Lung (tissue), 12 donors: ENCODE data around the gene SLC23A2. TPM values are rescaled to one million over a fixed set of nuclear protein-coding genes. Genes with fewer than 3 reads are reported as not detected.

Source experiments
- ATAC-seq: fragments of 200-7000 bp; cut with Tn5 transposase; one replicate; pipeline ENCODE4 v1.9.1; 2020; ENCODE audit warnings: moderate number of reproducible peaks; ENCODE audit not compliant: insufficient read depth, low FRiP score
- DNase-seq, 3 donors: peaks; one replicate each; pipeline ENCODE4 v3.0.0-alpha.2; 2013 to 2017
- H3K27ac ChIP-seq, 2 donors: one replicate each; pipeline ENCODE4 v1.5.1; 2013; ENCODE audit warnings: mild to moderate bottlenecking in 2 of 2, moderate library complexity in 2 of 2, control low read depth in 1 of 2, inconsistent platforms in 1 of 2, low read depth in 1 of 2, low read length in 1 of 2
- H3K27me3 ChIP-seq, 3 donors: one replicate each; pipeline ENCODE4 v1.5.1; 2013; ENCODE audit warnings: low read length in 2 of 3; ENCODE audit not compliant: control insufficient read depth in 3 of 3, insufficient read depth in 3 of 3
- H3K36me3 ChIP-seq, 4 donors: one replicate each; pipeline ENCODE4 v1.5.1; 2013; ENCODE audit warnings: low read length in 4 of 4, mild to moderate bottlenecking in 1 of 4, moderate library complexity in 1 of 4; ENCODE audit not compliant: control insufficient read depth in 4 of 4, insufficient read depth in 4 of 4
- H3K4me1 ChIP-seq, 5 donors: one replicate each; pipeline ENCODE4 v1.5.1; 2013; ENCODE audit warnings: low read length in 5 of 5, mild to moderate bottlenecking in 2 of 5, moderate library complexity in 1 of 5; ENCODE audit not compliant: control insufficient read depth in 5 of 5, insufficient read depth in 5 of 5
- H3K4me3 ChIP-seq: one replicate; pipeline ENCODE4 v1.5.1; 2013; ENCODE audit warnings: mild to moderate bottlenecking, control low read depth, moderate library complexity
- H3K9ac ChIP-seq, 2 donors: one replicate each; pipeline ENCODE4 v1.5.1; 2013; ENCODE audit warnings: low read length in 2 of 2, control low read depth in 1 of 2; ENCODE audit not compliant: insufficient read depth in 1 of 2
- H3K9me3 ChIP-seq, 4 donors: one replicate each; pipeline ENCODE4 v1.5.1; 2013; ENCODE audit warnings: low read length in 3 of 4, mild to moderate bottlenecking in 1 of 4, moderate library complexity in 1 of 4; ENCODE audit not compliant: control insufficient read depth in 4 of 4, insufficient read depth in 3 of 4
- CTCF ChIP-seq: IDR thresholded peaks from 2 replicates; pipeline ENCODE4 v1.5.1; 2012; ENCODE audit warnings: mild to moderate bottlenecking; ENCODE audit errors: control extremely low read depth, extremely low read depth
- WGBS, 2 donors: extraction: QIAGEN DNeasy Blood & Tissue Kit; methylation state at CpG; one replicate each; pipeline ENCODE4 v1.1.7; 2013; 5-methylcytosine and 5-hydroxymethylcytosine counted together
- polyA plus RNA-seq, 2 donors: library from polyadenylated mRNA; stranded (reverse); fragments of 200-250 nt; gene quantifications; one replicate each; pipeline ENCODE4 v1.2.1, GENCODE V29; 2013
- total RNA-seq, 2 donors: library from RNA; depleted of rRNA in 1 of 2; stranded (reverse); fragments of >200 nt in 1 of 2; gene quantifications; one replicate each; pipeline ENCODE4 v1.2.1, GENCODE V29; 2014 to 2021
- donor health status: control.
- donor health status: control.
- donor health status: Bipolar disorder and iron deficiency.
- donor health status: healthy.
- donor health status: DM: yes; HTN: yes; CAD: no.

The SLC23A2 gene
- total and polyA plus RNA-seq, 4 donors, result 6.0 to 23.5 (median 14.3) TPM

- no peak for ATAC-seq
- H3K27ac ChIP-seq, result no peak overlapping the region
- no peak overlapping the region for H3K4me3 ChIP-seq
- no peak for TF ChIP-seq CTCF
- no peak for DNase-seq
- no peaks in the 10 kb centered on the region for H3K36me3 ChIP-seq
- 85 to 93% methylated on average over 10 of the region's 10 CpGs for WGBS, 2 donors
- H3K9ac ChIP-seq, result no peak overlapping the region
- H3K4me1 ChIP-seq, result no peaks in the 10 kb centered on the region
- no peaks in the 10 kb centered on the region for H3K27me3 ChIP-seq
- H3K9me3 ChIP-seq, result no peaks in the 10 kb centered on the region
Measured at GRCh38 chr20:5044075-5044620, 42.8 kb upstream of the SLC23A2 start.

DNA sequence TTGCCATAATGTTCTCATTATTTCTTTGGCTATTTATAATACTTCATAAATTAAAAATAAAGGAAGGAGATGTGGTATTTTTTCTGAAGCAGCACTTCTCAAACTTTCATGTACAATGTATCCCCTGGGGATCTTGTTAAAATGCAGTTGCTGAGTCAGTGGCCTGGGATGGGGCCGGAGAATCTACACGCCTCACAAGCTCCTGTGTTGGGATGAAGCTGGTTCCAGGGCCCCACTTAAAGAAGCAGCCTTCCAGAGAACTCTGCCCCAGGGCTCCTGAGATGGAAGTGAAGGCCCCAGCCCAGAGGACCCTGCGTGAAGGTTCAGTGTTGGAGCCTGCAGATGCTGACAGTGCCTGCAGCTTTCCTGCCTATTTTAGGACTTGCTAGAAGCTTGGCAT is 40.1 kb upstream of the SLC23A2 start:
- 76 to 84% methylated on average over 3 of the region's 3 CpGs for WGBS, 2 donors
- no peaks in the 10 kb centered on the region for H3K4me1 ChIP-seq
- DNase-seq, result no peak
- no peaks in the 10 kb centered on the region for H3K27me3 ChIP-seq
- H3K27ac ChIP-seq, result no peak overlapping the region
- no peaks in the 10 kb centered on the region for H3K9me3 ChIP-seq
- no peak for ATAC-seq
- no peak for TF ChIP-seq CTCF
- no peak overlapping the region for H3K4me3 ChIP-seq
- H3K36me3 ChIP-seq, result no peaks in the 10 kb centered on the region
- H3K9ac ChIP-seq, result no peak overlapping the region

GRCh38 chr20:5040345-5040744 is 39.0 kb upstream of the SLC23A2 start:
- Histone ChIP-seq H3K9ac (no peak overlapping the region), H3K4me1 (no peaks in the 10 kb centered on the region), H3K36me3 (no peaks in the 10 kb centered on the region), H3K27me3 (no peaks in the 10 kb centered on the region), H3K9me3 (no peaks in the 10 kb centered on the region), H3K4me3 (no peak overlapping the region), H3K27ac (no peak overlapping the region)
- ATAC-seq, result no peak
- 93 to 97% methylated on average over 4 of the region's 4 CpGs for WGBS, 2 donors
- TF ChIP-seq CTCF, result no peak
- no peak for DNase-seq

- no peaks in the 10 kb centered on the region for H3K36me3 ChIP-seq
- H3K9ac ChIP-seq, result no peak overlapping the region
- no peaks in the 10 kb centered on the region for H3K9me3 ChIP-seq
- no peaks in the 10 kb centered on the region for H3K27me3 ChIP-seq
- no peak for ATAC-seq
- no peak overlapping the region for H3K4me3 ChIP-seq
- TF ChIP-seq CTCF, result no peak
- H3K4me1 ChIP-seq, result no peaks in the 10 kb centered on the region
- DNase-seq, result no peak
- WGBS, 2 donors, result 98 to 100% methylated on average over 1 of the region's 1 CpG
- no peak overlapping the region for H3K27ac ChIP-seq
Measured at GRCh38 chr20:5039889-5040288, 38.6 kb upstream of the SLC23A2 start.
